Effector memory CD4-positive, alpha-beta T cell (primary cell): ENCODE results near the gene KCNK16.

ENCODE experiments used
- DNase-seq, 3 donors: peaks; one replicate each; pipeline ENCODE4 v3.0.0-alpha.2; 2020
- H3K27ac ChIP-seq: 2 replicates; pipeline ENCODE4 v1.7.0; 2013; ENCODE audit warnings: mild to moderate bottlenecking, low read length, moderate library complexity; ENCODE audit not compliant: insufficient read depth, poor library complexity, severe bottlenecking
- H3K27me3 ChIP-seq: replicated peaks from 2 replicates; pipeline ENCODE4 v1.7.0; 2013; ENCODE audit warnings: mild to moderate bottlenecking, low read length; ENCODE audit not compliant: insufficient read depth, control insufficient read depth, poor library complexity, severe bottlenecking
- H3K36me3 ChIP-seq: 2 replicates; pipeline ENCODE4 v1.7.0; 2013; ENCODE audit warnings: mild to moderate bottlenecking, low read length, moderate library complexity; ENCODE audit not compliant: control insufficient read depth, insufficient read depth
- H3K4me1 ChIP-seq: 2 replicates; pipeline ENCODE4 v1.7.0; 2013; ENCODE audit warnings: low read length, mild to moderate bottlenecking; ENCODE audit not compliant: control insufficient read depth, insufficient read depth, poor library complexity, severe bottlenecking
- H3K4me3 ChIP-seq: 2 replicates; pipeline ENCODE4 v1.7.0; 2013; ENCODE audit warnings: low read length, low read depth, mild to moderate bottlenecking; ENCODE audit not compliant: insufficient read depth, poor library complexity, severe bottlenecking
- H3K9me3 ChIP-seq: 2 replicates; pipeline ENCODE4 v1.7.0; 2013; ENCODE audit warnings: mild to moderate bottlenecking, low read length, moderate library complexity; ENCODE audit not compliant: control insufficient read depth

Gene KCNK16

DNA sequence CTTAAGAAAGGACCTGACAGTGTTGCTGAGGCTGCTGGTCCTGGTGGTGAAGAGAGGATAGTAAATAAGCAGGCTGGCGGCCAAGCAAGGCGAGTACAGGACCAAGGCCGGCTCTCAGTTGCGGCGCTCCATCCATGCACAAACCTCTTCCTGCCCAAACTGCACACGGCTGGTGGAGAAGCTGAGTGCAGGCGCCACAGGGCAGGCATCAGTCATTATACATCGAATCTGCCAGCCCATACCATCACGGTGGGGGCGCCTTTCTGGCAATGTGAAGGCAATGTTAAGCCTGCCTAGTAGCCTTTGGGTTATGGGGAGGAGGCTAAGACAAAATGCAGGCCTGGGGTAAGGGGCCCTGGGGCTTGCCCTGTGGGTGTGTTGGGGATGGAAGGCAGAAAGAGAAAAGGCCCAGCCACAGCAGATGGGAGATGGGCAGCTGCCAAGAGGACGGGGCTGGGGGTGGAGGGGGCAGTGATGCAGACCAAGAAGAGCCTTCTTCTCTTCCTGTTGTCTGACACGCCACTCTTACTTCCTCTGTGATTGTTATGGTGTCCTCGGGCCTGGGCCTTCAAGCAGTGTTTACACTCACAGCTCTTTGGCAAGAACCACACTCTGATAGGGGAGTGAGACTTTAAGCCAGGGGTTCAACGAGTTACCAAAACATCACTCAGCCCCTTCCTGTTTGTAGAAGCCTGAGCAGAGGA, 20.3 kb upstream of the KCNK16 start:
- DNase-seq: no peak
- no peaks in the 10 kb centered on the region for H3K9me3 ChIP-seq
- H3K36me3 ChIP-seq: no peaks in the 10 kb centered on the region
- no peak overlapping the region for H3K27ac ChIP-seq
- no peaks in the 10 kb centered on the region for H3K27me3 ChIP-seq
- no peak overlapping the region for H3K4me3 ChIP-seq
- H3K4me1 ChIP-seq: no peaks in the 10 kb centered on the region

DNA sequence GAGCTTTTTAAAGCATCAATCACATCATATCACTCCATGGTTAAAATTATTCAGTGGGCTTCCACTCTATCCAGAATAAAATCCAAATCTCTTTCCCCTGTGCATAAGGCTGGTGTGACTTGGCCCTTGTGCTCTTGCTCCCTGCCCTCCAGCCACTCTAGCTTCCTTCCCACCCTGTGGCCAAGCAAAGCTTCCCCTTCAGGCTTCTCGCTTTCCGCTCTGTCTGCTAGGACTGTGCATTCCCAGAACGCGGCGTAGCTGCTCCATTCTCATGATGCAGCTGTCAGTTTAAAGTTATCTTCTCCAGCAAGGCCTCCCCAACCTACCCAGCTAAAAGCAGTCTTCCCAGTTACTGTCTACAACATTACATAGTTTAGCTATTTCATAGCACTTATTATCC, 19.4 kb upstream of the KCNK16 start:
- no peak for DNase-seq
- H3K4me1 ChIP-seq: no peaks in the 10 kb centered on the region
- H3K4me3 ChIP-seq: no peak overlapping the region
- H3K27me3 ChIP-seq: no peaks in the 10 kb centered on the region
- H3K36me3 ChIP-seq: no peaks in the 10 kb centered on the region
- H3K27ac ChIP-seq: no peak overlapping the region
- no peaks in the 10 kb centered on the region for H3K9me3 ChIP-seq

DNA sequence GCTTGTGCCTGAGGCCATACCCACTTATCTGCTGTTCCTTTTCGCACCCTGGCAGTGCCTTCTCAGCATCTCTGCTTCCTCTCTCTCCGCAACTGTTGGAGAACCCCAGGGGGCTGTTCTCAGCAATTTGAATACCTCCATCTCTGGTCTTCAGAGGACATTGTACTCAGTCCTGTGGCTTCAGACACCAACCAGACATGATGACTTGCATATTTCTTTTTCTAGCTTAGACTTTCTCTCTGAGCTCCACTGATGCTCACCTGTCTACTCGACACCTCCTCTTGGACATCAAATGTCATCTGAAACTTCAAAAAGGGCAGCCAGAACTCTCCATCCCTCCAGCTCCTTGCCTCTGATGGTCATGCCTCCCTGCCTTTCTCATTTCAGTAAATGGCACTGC, 18.9 kb upstream of the KCNK16 start:
- H3K27me3 ChIP-seq: no peaks in the 10 kb centered on the region
- H3K4me1 ChIP-seq: no peaks in the 10 kb centered on the region
- H3K36me3 ChIP-seq: no peaks in the 10 kb centered on the region
- DNase-seq: no peak
- no peak overlapping the region for H3K4me3 ChIP-seq
- no peaks in the 10 kb centered on the region for H3K9me3 ChIP-seq
- H3K27ac ChIP-seq: no peak overlapping the region

- Histone ChIP-seq H3K4me3 (no peak overlapping the region), H3K4me1 (peaks cover 3% of the 10 kb centered on the region), H3K36me3 (no peaks in the 10 kb centered on the region), H3K27me3 (no peaks in the 10 kb centered on the region), H3K9me3 (no peaks in the 10 kb centered on the region), H3K27ac (no peak overlapping the region)
- DNase-seq: no peak
These were observed 17.5 kb upstream of the KCNK16 start for GRCh38 chr6:39339868-39340550.

DNA sequence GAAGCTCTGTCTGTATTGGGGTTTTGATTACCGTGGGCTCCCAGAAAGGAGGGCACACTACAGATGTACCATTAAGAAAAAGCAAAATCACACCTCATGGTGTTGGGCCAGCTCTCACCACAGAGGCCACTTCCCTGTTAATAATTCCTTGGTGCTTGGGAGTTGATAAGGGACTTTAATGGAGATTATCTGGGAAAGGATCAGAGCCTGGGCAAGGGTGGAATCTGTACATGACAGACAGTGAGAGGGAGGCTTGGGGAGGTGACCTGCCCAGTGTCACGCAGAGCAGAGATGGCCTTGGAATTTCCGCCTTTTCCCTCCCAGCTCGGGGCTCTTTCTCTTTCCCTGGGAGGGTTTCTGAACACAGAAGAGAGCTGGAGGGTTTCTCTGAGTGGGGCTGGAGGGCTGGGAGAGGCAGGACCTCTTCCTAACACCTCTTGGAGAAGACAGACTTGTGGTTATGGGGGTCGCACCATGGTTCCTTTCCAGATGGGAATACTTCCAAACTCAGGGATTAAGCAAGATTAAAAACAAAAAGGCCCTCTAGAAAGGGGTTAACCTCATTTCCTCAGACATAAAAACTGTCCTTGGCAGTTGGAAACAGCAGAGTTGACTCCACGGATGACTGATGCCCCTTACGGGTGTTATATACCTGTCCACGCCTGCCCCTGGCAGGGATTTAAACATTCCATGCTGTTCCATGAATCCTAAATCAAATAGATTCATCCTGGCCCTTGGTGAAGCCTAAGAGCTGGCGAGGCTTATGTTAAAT, 16.8 kb upstream of the KCNK16 start:
- DNase-seq: no peak
- no peaks in the 10 kb centered on the region for H3K27me3 ChIP-seq
- no peak overlapping the region for H3K27ac ChIP-seq
- no peaks in the 10 kb centered on the region for H3K36me3 ChIP-seq
- no peak overlapping the region for H3K4me3 ChIP-seq
- no peaks in the 10 kb centered on the region for H3K9me3 ChIP-seq
- H3K4me1 ChIP-seq: peaks cover 3% of the 10 kb centered on the region

DNA sequence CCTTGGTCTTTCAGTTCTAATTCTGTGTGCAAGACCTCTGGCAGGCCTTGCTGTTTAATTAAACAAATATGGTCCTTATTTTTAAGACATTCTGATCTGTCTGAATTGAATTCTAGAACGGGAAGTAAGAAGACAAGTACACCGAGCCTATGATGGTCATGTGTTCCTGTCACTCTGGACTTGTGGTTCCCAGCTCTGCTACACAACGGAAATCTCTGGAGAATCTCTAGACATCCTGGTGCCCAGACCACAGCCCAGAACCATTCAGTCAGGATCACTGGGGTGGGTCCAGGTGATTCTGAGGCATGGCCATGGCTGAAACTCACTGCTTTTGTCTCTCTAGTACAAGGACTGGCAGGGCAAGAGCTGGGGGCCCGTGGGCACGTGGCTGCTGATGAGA, 15.9 kb upstream of the KCNK16 start:
- no peaks in the 10 kb centered on the region for H3K27me3 ChIP-seq
- DNase-seq: no peak
- no peak overlapping the region for H3K4me3 ChIP-seq
- H3K4me1 ChIP-seq: peaks cover 3% of the 10 kb centered on the region
- H3K27ac ChIP-seq: no peak overlapping the region
- H3K36me3 ChIP-seq: no peaks in the 10 kb centered on the region
- H3K9me3 ChIP-seq: no peaks in the 10 kb centered on the region

DNA sequence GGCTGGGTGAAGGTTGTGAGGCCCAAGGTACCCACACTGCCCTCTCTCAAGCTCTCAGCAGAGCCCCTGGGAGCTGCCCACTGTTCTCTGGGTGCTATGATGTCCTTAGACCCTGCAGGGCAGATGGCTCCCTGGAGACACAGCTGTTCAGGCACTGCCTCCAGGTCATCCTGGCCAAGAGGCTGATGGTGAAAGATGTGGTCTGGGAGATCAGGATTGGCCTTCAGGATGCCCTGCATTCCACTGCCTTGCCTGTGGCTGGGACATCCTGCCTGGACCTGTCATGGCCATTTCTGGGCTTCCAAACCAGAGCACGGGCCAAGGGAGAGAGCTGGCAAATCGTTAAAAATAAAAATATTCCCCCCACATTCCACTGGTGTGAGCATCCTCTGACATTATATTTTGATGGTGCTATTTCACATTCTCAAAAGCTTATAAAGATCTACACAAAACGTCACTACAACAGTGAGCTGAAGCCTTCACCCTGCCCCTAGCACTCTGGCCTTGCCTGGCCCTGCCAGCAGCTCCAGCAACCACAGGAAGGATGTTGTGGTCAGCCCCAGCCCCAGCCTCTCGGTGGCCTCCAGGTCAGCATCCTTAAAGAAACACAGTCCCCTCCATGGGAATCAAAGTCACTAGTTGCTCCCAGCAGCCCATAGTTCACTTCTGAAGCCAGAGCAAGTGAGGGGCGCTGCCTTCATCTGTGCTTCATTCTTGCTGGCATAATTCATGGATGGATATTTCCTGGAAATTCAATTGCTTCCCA, 13.5 kb upstream of the KCNK16 start:
- H3K4me1 ChIP-seq: peaks cover 3% of the 10 kb centered on the region
- H3K27me3 ChIP-seq: no peaks in the 10 kb centered on the region
- DNase-seq: no peak
- no peak overlapping the region for H3K4me3 ChIP-seq
- no peak overlapping the region for H3K27ac ChIP-seq
- no peaks in the 10 kb centered on the region for H3K9me3 ChIP-seq
- no peaks in the 10 kb centered on the region for H3K36me3 ChIP-seq

- Histone ChIP-seq H3K9me3 (no peaks in the 10 kb centered on the region), H3K4me3 (no peak overlapping the region), H3K27ac (no peak overlapping the region), H3K4me1 (peaks cover 3% of the 10 kb centered on the region), H3K36me3 (no peaks in the 10 kb centered on the region), H3K27me3 (no peaks in the 10 kb centered on the region)
- DNase-seq: no peak
These were observed 11.3 kb upstream of the KCNK16 start for GRCh38 chr6:39333644-39334438.

- H3K4me3 ChIP-seq: no peak overlapping the region
- no peaks in the 10 kb centered on the region for H3K36me3 ChIP-seq
- no peaks in the 10 kb centered on the region for H3K4me1 ChIP-seq
- H3K9me3 ChIP-seq: no peaks in the 10 kb centered on the region
- H3K27me3 ChIP-seq: no peaks in the 10 kb centered on the region
- no peak overlapping the region for H3K27ac ChIP-seq
- no peak for DNase-seq
These were observed 8.0 kb upstream of the KCNK16 start for GRCh38 chr6:39330476-39330875.
